LNCaP clone FGC (cell line): ENCODE measurements around the gene HOXA7.

ENCODE experiments used
- DNase-seq: peaks from one replicate; pipeline ENCODE4 v3.0.0-alpha.2; 2011; ENCODE audit warnings: low read depth
- H3K4me3 ChIP-seq: 2 replicates; pipeline ENCODE4 v1.5.1; 2011; ENCODE audit warnings: mild to moderate bottlenecking, low read depth, low read length, control low read depth
- CTCF ChIP-seq: IDR thresholded peaks from 2 replicates; pipeline ENCODE4 v1.5.1; 2012; ENCODE audit warnings: mild to moderate bottlenecking; ENCODE audit not compliant: control insufficient read depth, insufficient read depth; ENCODE audit errors: extremely low read depth

HOXA7 gene

GRCh38 chr7:27175626-27176523, 19.4 kb upstream of the HOXA7 start:
- no peak overlapping the region for H3K4me3 ChIP-seq
- DNase-seq, result no peak
- no peak for TF ChIP-seq CTCF

GRCh38 chr7:27174874-27175625, 18.6 kb upstream of the HOXA7 start:
- H3K4me3 ChIP-seq, result no peak overlapping the region
- peak; percentile 96 for DNase-seq
- TF ChIP-seq CTCF, result no peak

- no peak for TF ChIP-seq CTCF
- no peak for DNase-seq
- H3K4me3 ChIP-seq, result peak within 1 kb of the TSS; percentile 42
Observed at GRCh38 chr7:27173956-27174873, 17.7 kb upstream of the HOXA7 start, which contains the start of gene HOXA10. TSS of gene HOXA10 (minus strand) at chr7:27174320. CDS start at chr7:27174306, 14 bp downstream.

- TF ChIP-seq CTCF, result no peak
- no peak for DNase-seq
- H3K4me3 ChIP-seq, result peak overlapping the region; percentile 42
Observed at GRCh38 chr7:27173511-27173955, 17.1 kb upstream of the HOXA7 start.

GRCh38 chr7:27172823-27173510, 16.5 kb upstream of the HOXA7 start:
- TF ChIP-seq CTCF, result no peak
- H3K4me3 ChIP-seq, result peak overlapping the region; percentile 42
- DNase-seq, result no peak

- TF ChIP-seq CTCF, result no peak
- DNase-seq, result no peak
- H3K4me3 ChIP-seq, result peak overlapping the region; percentile 42
Observed at GRCh38 chr7:27172315-27172774, 15.9 kb upstream of the HOXA7 start.
